OCI-LY7 (cell line): ENCODE measurements around the gene FBXW11. TPM values are rescaled to one million over a fixed set of nuclear protein-coding genes. Genes with fewer than 3 reads are reported as not detected.

Source experiments
- BruUV-seq: library from RNA; stranded (reverse); fragments of 400-500 nt; replicated peaks from 2 replicates; lab custom pipeline; 2021; lab: Mats Ljungman, UMichigan
- CTCF ChIA-PET: fragments of 300-600 bp; sonication (Branson Sonifier 250); formaldehyde crosslinking; loops from one replicate; lab custom pipeline; 2022; ENCODE audit warnings: antibody characterized with exemption; ENCODE audit not compliant: unreplicated experiment; lab: Charles Lee
- POLR2A ChIA-PET: fragments of 300-600 bp; sonication (Branson Sonifier 250); formaldehyde crosslinking; loops from one replicate; lab custom pipeline; 2022; ENCODE audit warnings: antibody characterized with exemption; lab: Charles Lee
- DNase-seq: peaks from one replicate; pipeline ENCODE4 v3.0.0-alpha.2; 2015; ENCODE audit warnings: low spot score
- H2AFZ ChIP-seq: fragments of 200-600 bp; sonication (generic), shearing (Covaris generic); 2 replicates; pipeline ENCODE4 v1.6.1; 2014; ENCODE audit warnings: mild to moderate bottlenecking, antibody characterized with exemption, low read length, moderate library complexity
- H3K27ac ChIP-seq: fragments of 200-600 bp; sonication (generic); 2 replicates; pipeline ENCODE4 v1.5.1; 2014; ENCODE audit warnings: mixed run types, low read depth, mild to moderate bottlenecking, moderate library complexity, low read length, inconsistent platforms; ENCODE audit not compliant: poor library complexity, severe bottlenecking
- H3K36me3 ChIP-seq: fragments of 200-600 bp; sonication (generic); 2 replicates; pipeline ENCODE4 v1.6.1; 2014; ENCODE audit warnings: mild to moderate bottlenecking, antibody characterized with exemption, low read length, moderate library complexity, mixed read lengths; ENCODE audit not compliant: insufficient read depth
- H3K4me1 ChIP-seq: fragments of 200-600 bp; sonication (generic); 2 replicates; pipeline ENCODE4 v1.5.1; 2014; ENCODE audit warnings: mild to moderate bottlenecking, low read length; ENCODE audit not compliant: insufficient read depth, poor library complexity, severe bottlenecking
- H3K4me2 ChIP-seq: fragments of 200-600 bp; sonication (generic); 2 replicates; pipeline ENCODE4 v1.6.1; 2014; ENCODE audit warnings: mild to moderate bottlenecking, low read length
- H3K4me3 ChIP-seq: fragments of 200-600 bp; sonication (generic); 2 replicates; pipeline ENCODE4 v1.5.1; 2014; ENCODE audit warnings: mild to moderate bottlenecking, low read depth, low read length; ENCODE audit not compliant: poor library complexity, severe bottlenecking
- H3K79me2 ChIP-seq: fragments of 200-600 bp; sonication (generic); 2 replicates; pipeline ENCODE4 v1.6.1; 2016; ENCODE audit warnings: low read depth, mild to moderate bottlenecking, low read length, moderate library complexity, mixed read lengths; ENCODE audit not compliant: insufficient read depth
- H3K9me2 ChIP-seq: fragments of 200-600 bp; sonication (generic); 2 replicates; pipeline ENCODE4 v1.6.1; 2016; ENCODE audit warnings: mild to moderate bottlenecking, low read length, mixed read lengths; ENCODE audit not compliant: insufficient read depth
- H3K9me3 ChIP-seq: fragments of 200-600 bp; sonication (generic); 2 replicates; pipeline ENCODE4 v1.6.1; 2014; ENCODE audit warnings: mild to moderate bottlenecking, mixed run types, low read length, mixed read lengths
- H4K20me1 ChIP-seq: fragments of 200-600 bp; sonication (generic); 2 replicates; pipeline ENCODE4 v1.6.1; 2014; ENCODE audit warnings: mild to moderate bottlenecking, antibody characterized with exemption, low read length, moderate library complexity, mixed read lengths; ENCODE audit not compliant: insufficient read depth
- EZH2phosphoT487 ChIP-seq: fragments of 200-600 bp; sonication (generic); IDR thresholded peaks from 2 replicates; pipeline ENCODE4 v1.6.1; 2018; ENCODE audit warnings: low read depth, borderline replicate concordance, mild to moderate bottlenecking, mixed run types, antibody characterized with exemption, low read length, moderate library complexity, mixed read lengths
- intact Hi-C: fragments of 100-400 bp; cut with micrococcal nuclease; formaldehyde crosslinking; loops from one replicate; pipeline ENCODE4 v1.10.0; 2022; ENCODE audit not compliant: unreplicated experiment
- total RNA-seq, 2 experiments: library from RNA; depleted of rRNA in 1 of 2; stranded (reverse); fragments of >200 nt in 1 of 2; shearing (Covaris generic) in 1 of 2; gene quantifications; 2 replicates each; pipeline ENCODE4 v1.2.3, GENCODE V29; 2014 to 2022
- TF ChIP-seq, protein P1 (sequence below): fragments of 200-600 bp; sonication (generic); conservative IDR thresholded peaks from 2 replicates; pipeline ENCODE4 v1.5.1; 2014; ENCODE audit warnings: mild to moderate bottlenecking, antibody characterized with exemption, low read length, moderate library complexity, mixed read lengths

The FBXW11 gene
- total RNA-seq, 2 experiments from 2014 or later, result 33.0 to 51.5 TPM

DNA sequence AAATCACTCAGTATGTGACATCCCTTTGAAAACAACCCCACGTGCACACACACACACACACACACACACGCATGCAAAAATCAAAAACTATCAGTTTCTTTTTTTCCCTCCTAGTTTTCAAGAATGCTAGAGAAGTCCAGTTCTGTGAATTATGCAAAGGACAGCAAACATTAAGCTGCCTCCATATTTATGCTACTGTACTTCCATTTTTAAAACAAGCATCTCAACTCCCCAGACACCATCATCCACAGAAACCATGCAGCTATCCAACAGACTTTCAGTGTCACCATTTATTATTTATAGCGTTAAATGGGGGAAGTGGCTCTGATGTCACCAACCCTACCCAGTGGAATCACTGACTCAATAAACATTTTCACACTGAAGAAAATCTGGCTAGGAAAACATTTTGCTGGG lies 1.6 kb downstream of the FBXW11 start:
- peaks cover 67% of the 10 kb centered on the region for H3K79me2 ChIP-seq
- peak overlapping the region; percentile 95 for H3K4me3 ChIP-seq
- TF ChIP-seq EZH2phosphoT487, result no peak
- TF ChIP-seq, protein P1, sequence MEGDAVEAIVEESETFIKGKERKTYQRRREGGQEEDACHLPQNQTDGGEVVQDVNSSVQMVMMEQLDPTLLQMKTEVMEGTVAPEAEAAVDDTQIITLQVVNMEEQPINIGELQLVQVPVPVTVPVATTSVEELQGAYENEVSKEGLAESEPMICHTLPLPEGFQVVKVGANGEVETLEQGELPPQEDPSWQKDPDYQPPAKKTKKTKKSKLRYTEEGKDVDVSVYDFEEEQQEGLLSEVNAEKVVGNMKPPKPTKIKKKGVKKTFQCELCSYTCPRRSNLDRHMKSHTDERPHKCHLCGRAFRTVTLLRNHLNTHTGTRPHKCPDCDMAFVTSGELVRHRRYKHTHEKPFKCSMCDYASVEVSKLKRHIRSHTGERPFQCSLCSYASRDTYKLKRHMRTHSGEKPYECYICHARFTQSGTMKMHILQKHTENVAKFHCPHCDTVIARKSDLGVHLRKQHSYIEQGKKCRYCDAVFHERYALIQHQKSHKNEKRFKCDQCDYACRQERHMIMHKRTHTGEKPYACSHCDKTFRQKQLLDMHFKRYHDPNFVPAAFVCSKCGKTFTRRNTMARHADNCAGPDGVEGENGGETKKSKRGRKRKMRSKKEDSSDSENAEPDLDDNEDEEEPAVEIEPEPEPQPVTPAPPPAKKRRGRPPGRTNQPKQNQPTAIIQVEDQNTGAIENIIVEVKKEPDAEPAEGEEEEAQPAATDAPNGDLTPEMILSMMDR, result no peak
- no peaks in the 10 kb centered on the region for H3K9me3 ChIP-seq
- peak overlapping the region; percentile 69 for H3K27ac ChIP-seq
- H3K36me3 ChIP-seq, result peaks cover 3% of the 10 kb centered on the region
- peak overlapping the region; percentile 96 for H3K4me2 ChIP-seq
- intact Hi-C loops, result loop anchor here (5.0 kb wide), 4 partner anchors 73 to 618 kb away; partner anchors contain the start of genes NPM1, STK10 and UBTD2
- ChIA-PET POLR2A (interaction anchor here (0.7 to 3.2 kb wide), 2 partner anchors 18 to 170 kb away, joined by 3 to 11 read pairs; no protein-coding TSS in a partner anchor), CTCF (no interaction called here)
- BruUV-seq, result no TSS peak
- DNase-seq, result peak; percentile 41
- peaks cover 49% of the 10 kb centered on the region for H3K4me1 ChIP-seq
- H2AFZ ChIP-seq, result no peak overlapping the region
- no peaks in the 10 kb centered on the region for H3K9me2 ChIP-seq
- peaks cover 42% of the 10 kb centered on the region; the same call in 1 of the 2 replicates for H4K20me1 ChIP-seq

DNA sequence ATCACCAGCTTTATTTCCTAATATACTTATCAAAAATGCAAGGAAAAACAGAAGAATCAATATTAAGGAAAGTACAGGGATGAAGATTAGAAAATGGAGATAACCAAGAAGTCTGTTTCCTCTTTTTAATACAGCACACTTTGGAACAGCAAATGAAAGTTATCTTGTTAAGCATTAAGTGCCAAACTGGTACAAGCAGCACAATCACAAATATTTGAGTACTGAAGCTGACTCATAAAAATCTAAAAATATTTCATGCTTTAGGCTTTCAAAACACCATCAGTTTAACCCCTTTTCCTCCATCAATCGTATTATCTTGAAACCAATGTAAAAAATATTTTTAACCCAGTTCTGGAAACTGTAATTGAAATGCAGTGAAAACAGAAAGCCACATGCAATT lies 2.7 kb downstream of the FBXW11 start:
- Histone ChIP-seq H2AFZ (no peak overlapping the region), H3K79me2 (peaks cover 78% of the 10 kb centered on the region), H3K4me3 (no peak overlapping the region), H4K20me1 (peaks cover 42% of the 10 kb centered on the region; the same call in 1 of the 2 replicates), H3K36me3 (peaks cover 3% of the 10 kb centered on the region), H3K9me3 (no peaks in the 10 kb centered on the region), H3K4me1 (peaks cover 59% of the 10 kb centered on the region), H3K27ac (no peak overlapping the region), H3K9me2 (no peaks in the 10 kb centered on the region), H3K4me2 (peak overlapping the region; percentile 96)
- ChIA-PET POLR2A (interaction anchor here (0.6 to 1.0 kb wide), 3 partner anchors 19 to 90 kb away, joined by 3 read pairs; no protein-coding TSS in a partner anchor), CTCF (no interaction called here)
- no TSS peak for BruUV-seq
- intact Hi-C loops, result no loop called here
- no peak for DNase-seq
- TF ChIP-seq, protein P1, result no peak
- no peak for TF ChIP-seq EZH2phosphoT487

DNA sequence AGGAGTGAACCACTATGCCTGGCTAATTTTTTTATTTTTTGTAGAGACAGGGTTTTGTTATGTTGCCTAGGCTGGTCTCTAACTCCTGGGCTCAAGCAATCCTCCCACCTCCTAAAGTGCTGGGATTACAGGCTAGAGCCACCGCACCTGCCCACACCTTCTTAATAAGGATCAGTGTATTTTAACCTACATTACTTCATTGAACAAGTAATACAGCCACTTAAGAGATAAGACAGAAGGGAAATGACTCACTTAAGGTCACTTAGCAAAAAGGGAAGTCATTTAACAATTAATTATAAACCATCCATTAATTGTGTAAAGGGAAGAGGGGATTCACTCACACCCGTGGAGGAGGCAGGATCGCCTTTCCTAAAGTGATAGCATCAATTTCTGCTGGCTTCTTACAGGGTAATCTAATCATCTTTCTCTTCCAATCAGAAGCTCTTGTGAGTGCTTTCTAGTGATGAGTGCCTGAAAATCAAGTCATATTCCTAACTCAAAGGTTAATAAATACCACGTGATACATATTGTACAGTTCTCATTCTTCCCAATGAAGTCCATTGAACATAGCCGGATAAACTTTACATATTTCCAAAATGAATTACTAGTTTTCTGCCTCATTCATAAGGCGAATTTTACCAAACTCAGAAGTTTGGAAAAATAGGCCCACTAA lies 3.5 kb downstream of the FBXW11 start:
- intact Hi-C loops, result loop anchor here (1.0 kb wide), 1 partner anchor 91 kb away; no protein-coding TSS in a partner anchor
- H3K4me3 ChIP-seq, result no peak overlapping the region
- peaks cover 3% of the 10 kb centered on the region for H3K36me3 ChIP-seq
- peaks cover 85% of the 10 kb centered on the region for H3K79me2 ChIP-seq
- peak overlapping the region; percentile 96; the same call in 1 of the 2 replicates for H3K4me2 ChIP-seq
- no peak overlapping the region for H3K27ac ChIP-seq
- H2AFZ ChIP-seq, result no peak overlapping the region
- TF ChIP-seq, protein P1, result no peak
- TF ChIP-seq EZH2phosphoT487, result no peak
- H4K20me1 ChIP-seq, result peaks cover 42% of the 10 kb centered on the region; the same call in 1 of the 2 replicates
- POLR2A ChIA-PET, result interaction anchor here (0.9 to 1.0 kb wide), 2 partner anchors 19 to 30 kb away, joined by 3 read pairs; no protein-coding TSS in a partner anchor
- no peaks in the 10 kb centered on the region for H3K9me3 ChIP-seq
- H3K4me1 ChIP-seq, result peaks cover 55% of the 10 kb centered on the region
- no peaks in the 10 kb centered on the region for H3K9me2 ChIP-seq
- no TSS peak for BruUV-seq
- CTCF ChIA-PET, result no interaction called here
- no peak for DNase-seq
